Measurements from ENCODE around the gene CCNL1. TPM values are rescaled to one million over a fixed set of nuclear protein-coding genes. Genes with fewer than 3 reads are reported as not detected.
"Not testable (repeated sequence)": the region's sequence is repeated elsewhere in the genome, so short reads cannot be mapped to it uniquely, and the experiment has no call there.

CCNL1 gene
- total RNA-seq (100 to 1,000 TPM; 385 to 388 TPM), polyA plus RNA-seq (10 to 100 TPM; 52.9 to 57.0 (median 54.9) TPM), total RNA-seq (337 to 1,742 (median 481) reads per million in 6 experiments)

- H3K27me3 Mint-ChIP-seq = no peaks in the 10 kb centered on the region
- no peaks in the 10 kb centered on the region for H3K9me3 Mint-ChIP-seq
- H3K4me1 Mint-ChIP-seq = peaks cover 27 to 66% (median 57%) of the 10 kb centered on the region in 4 donors
- DNase-seq = peak; percentile 91 to 98 (median 96)
- ATAC-seq = peak; percentile 73 to 75
- peak within 1 kb of the TSS; percentile 85 to 99 (median 96) for H3K4me3 Mint-ChIP-seq
- POLR2A ChIA-PET = interaction anchor here (0.6 to 7.4 kb wide), 37 partner anchors 9 to 1485 kb away, joined by 3 to 503 read pairs (median 5); partner anchors contain the start of genes C3orf33, GFM1, GMPS and RSRC1
- H3K27ac Mint-ChIP-seq = peak within 1 kb of the TSS; percentile 99 to 100 (median 99)
- peaks cover 19 to 45% (median 35%) of the 10 kb centered on the region in 3 donors for H3K36me3 Mint-ChIP-seq
These were observed at the start of gene CCNL1 for GRCh38 chr3:157159762-157160657. Gene CCNL1, minus strand, starts transcription at chr3:157160147. Its CDS starts 53 bp downstream, at chr3:157160094.

DNA sequence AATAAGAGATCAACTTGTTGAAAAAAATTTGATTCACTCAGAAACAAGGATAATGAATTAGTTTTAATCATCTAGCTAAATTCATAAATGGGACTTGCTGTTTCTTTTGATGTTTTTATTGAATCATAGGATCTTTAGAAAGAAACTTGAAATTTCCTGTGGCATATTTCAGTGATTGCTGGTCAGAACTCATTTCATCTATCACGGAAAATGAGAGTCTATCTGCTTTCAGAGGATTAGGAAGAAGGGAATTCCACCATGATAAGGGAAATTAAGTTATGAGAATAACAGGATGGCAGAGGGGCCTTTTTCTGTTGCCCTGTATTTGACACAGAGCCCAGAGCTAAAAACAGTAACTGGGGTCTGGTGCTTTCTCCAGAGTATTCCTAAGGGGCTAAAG is 44.9 kb upstream of the CCNL1 start:
- peaks cover 0 to 3% (median 0%) of the 10 kb centered on the region in 4 donors for H3K4me1 Mint-ChIP-seq
- DNase-seq (no peak), ATAC-seq (no peak)
- peaks cover 0 to 2% (median 0%) of the 10 kb centered on the region in 9 donors for H3K9me3 Mint-ChIP-seq
- H3K36me3 Mint-ChIP-seq = peaks cover 0 to 13% (median 6%) of the 10 kb centered on the region in 3 donors
- H3K4me3 Mint-ChIP-seq = no peak overlapping the region
- peak overlapping the region in 1 of 10 donors; percentile 58 for H3K27ac Mint-ChIP-seq
- no peaks in the 10 kb centered on the region for H3K27me3 Mint-ChIP-seq
- POLR2A ChIA-PET = no interaction called here

GRCh38 chr3:157204431-157204830 is 44.5 kb upstream of the CCNL1 start:
- DNase-seq (no peak), ATAC-seq (no peak)
- no peaks in the 10 kb centered on the region for H3K27me3 Mint-ChIP-seq
- peaks cover 0 to 3% (median 0%) of the 10 kb centered on the region in 4 donors for H3K4me1 Mint-ChIP-seq
- H3K9me3 Mint-ChIP-seq = peaks cover 0 to 2% (median 0%) of the 10 kb centered on the region in 9 donors
- POLR2A ChIA-PET = no interaction called here
- peaks cover 0 to 12% (median 8%) of the 10 kb centered on the region in 3 donors for H3K36me3 Mint-ChIP-seq
- no peak overlapping the region for H3K4me3 Mint-ChIP-seq
- H3K27ac Mint-ChIP-seq = no peak overlapping the region

DNA sequence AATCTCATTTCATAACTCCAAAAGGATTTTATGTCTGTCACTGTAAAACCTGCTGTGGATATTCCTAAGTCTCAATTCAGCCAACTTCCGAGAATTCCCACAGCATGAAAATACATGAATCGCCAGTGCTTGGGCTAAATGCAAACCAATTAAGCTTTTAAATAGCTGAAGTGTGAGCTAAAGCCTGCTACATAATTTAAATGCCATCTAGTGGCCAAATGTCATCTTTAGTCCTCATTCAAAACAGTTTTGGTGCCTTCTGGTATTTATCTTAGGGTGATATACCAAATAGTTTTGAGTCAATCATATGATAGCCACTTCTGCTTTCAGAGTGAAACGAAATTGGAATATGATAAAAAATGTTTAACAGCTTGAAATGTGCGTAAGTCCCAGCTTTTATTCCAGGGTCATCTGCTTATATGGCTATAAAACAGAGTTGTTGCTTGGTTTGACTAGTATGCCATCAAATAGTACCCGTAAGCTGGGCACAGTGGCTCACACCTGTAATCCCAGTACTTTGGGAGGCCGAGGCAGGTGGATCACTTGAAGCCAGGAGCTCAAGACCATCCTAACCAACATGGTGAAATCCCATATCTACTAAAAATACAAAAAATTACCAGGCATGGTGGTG is 41.8 kb upstream of the CCNL1 start:
- peak overlapping the region in 1 of 10 donors; percentile 46 for H3K27ac Mint-ChIP-seq
- POLR2A ChIA-PET = interaction anchor here (2.3 to 2.4 kb wide), 2 partner anchors 27 to 41 kb away, joined by 9 to 12 read pairs; partner anchors contain the start of gene CCNL1
- peak in 3 of 10 donors; percentile 17 to 31 (median 24) for DNase-seq
- peaks cover 0 to 11% (median 7%) of the 10 kb centered on the region in 3 donors for H3K36me3 Mint-ChIP-seq
- peak; percentile 51 to 65 for ATAC-seq
- no peak overlapping the region for H3K4me3 Mint-ChIP-seq
- H3K4me1 Mint-ChIP-seq = peaks cover 0 to 3% (median 0%) of the 10 kb centered on the region in 4 donors
- H3K9me3 Mint-ChIP-seq = peaks cover 5 to 21% (median 10%) of the 10 kb centered on the region in 9 donors
- H3K27me3 Mint-ChIP-seq = no peaks in the 10 kb centered on the region

- Mint-ChIP-seq H3K36me3 (peaks cover 0 to 25% (median 25%) of the 10 kb centered on the region in 3 donors), H3K4me3 (no peak overlapping the region), H3K9me3 (peaks cover 10 to 40% (median 26%) of the 10 kb centered on the region in 9 donors), H3K27me3 (no peaks in the 10 kb centered on the region), H3K4me1 (peaks cover 0 to 3% (median 0%) of the 10 kb centered on the region in 4 donors), H3K27ac (no peak overlapping the region)
- ATAC-seq (no peak), DNase-seq (no peak)
- POLR2A ChIA-PET = interaction anchor here (2.4 kb wide), 1 partner anchor 25 kb away, joined by 9 read pairs; no protein-coding TSS in a partner anchor
These were observed 39.9 kb upstream of the CCNL1 start for GRCh38 chr3:157199841-157200240.

GRCh38 chr3:157195965-157196364 is 36.0 kb upstream of the CCNL1 start:
- DNase-seq (no peak), ATAC-seq (no peak)
- Mint-ChIP-seq H3K4me3 (no peak overlapping the region), H3K36me3 (peaks cover 8 to 58% (median 48%) of the 10 kb centered on the region in 3 donors), H3K27me3 (no peaks in the 10 kb centered on the region), H3K27ac (no peak overlapping the region), H3K9me3 (peaks cover 18 to 78% (median 40%) of the 10 kb centered on the region in 9 donors), H3K4me1 (no peaks in the 10 kb centered on the region)
- POLR2A ChIA-PET = no interaction called here

GRCh38 chr3:157191149-157191548 is 31.2 kb upstream of the CCNL1 start:
- POLR2A ChIA-PET, DNase-seq, H3K27ac Mint-ChIP-seq, H3K4me1 Mint-ChIP-seq, H3K27me3 Mint-ChIP-seq, H3K4me3 Mint-ChIP-seq, ATAC-seq: not testable (repeated sequence)
- H3K36me3 Mint-ChIP-seq = peaks cover 15 to 74% (median 73%) of the 10 kb centered on the region in 3 donors
- peaks cover 32 to 99% (median 59%) of the 10 kb centered on the region in 9 donors for H3K9me3 Mint-ChIP-seq

DNA sequence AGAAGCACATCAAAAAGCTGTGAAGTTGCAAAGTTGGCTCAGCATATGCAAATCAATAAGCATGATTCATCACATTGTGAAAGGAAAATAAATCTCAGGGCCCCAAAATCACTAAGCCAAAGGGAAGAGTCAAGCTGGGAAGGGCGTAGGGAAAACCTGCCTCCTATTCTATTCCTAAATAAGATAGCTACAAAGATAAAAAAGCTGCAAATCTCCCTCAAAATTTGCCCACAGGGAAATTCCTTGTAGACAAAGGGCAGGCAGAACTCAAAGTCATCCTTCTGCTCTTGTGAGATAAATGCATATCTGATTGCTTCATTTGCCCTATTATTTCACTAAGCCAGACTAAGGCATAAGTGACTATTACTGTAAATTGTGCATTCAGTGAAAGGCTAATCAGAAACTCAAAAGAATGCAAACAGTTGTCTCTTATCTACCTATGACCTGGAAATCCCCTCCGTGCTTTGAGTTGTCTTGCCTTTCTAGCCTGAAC is 30.5 kb upstream of the CCNL1 start:
- no peaks in the 10 kb centered on the region for H3K27me3 Mint-ChIP-seq
- no peak overlapping the region for H3K4me3 Mint-ChIP-seq
- DNase-seq = no peak
- H3K36me3 Mint-ChIP-seq = peaks cover 23 to 78% (median 72%) of the 10 kb centered on the region in 3 donors
- H3K4me1 Mint-ChIP-seq = peaks cover 0 to 1% (median 0%) of the 10 kb centered on the region in 4 donors
- H3K9me3 Mint-ChIP-seq = peaks cover 30 to 99% (median 59%) of the 10 kb centered on the region in 9 donors
- no peak overlapping the region for H3K27ac Mint-ChIP-seq
- ATAC-seq = no peak
- POLR2A ChIA-PET = no interaction called here

DNA sequence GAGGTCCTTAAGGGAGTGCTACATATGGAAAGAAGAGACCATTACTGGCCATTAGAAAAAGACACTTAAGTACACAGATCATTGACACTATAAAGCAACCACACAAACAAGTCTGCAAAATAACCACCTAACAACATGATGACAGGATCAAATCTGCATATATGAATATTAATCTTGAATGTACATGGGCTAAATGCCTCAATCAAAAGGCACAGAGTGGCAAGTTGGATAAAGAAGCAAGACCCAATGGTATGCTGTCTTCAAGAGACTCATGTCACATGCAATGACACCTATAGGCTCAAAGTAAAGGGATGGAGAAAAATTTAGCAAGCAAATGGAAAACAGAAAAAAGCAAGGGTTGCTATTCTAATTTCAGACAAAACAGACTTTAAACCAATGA is 28.4 kb upstream of the CCNL1 start:
- ATAC-seq = no peak

GRCh38 chr3:157182879-157183278 is 22.9 kb upstream of the CCNL1 start:
- DNase-seq = no peak
- H3K4me3 Mint-ChIP-seq = no peak overlapping the region
- H3K9me3 Mint-ChIP-seq = peaks cover 25 to 66% (median 49%) of the 10 kb centered on the region in 9 donors
- peaks cover 7 to 27% (median 20%) of the 10 kb centered on the region in 4 donors for H3K4me1 Mint-ChIP-seq
- POLR2A ChIA-PET = interaction anchor here (1.6 kb wide), 1 partner anchor 23 kb away, joined by 3 read pairs; the partner anchor contains the start of gene CCNL1
- no peak for ATAC-seq
- H3K36me3 Mint-ChIP-seq = peaks cover 49 to 74% (median 53%) of the 10 kb centered on the region in 3 donors
- H3K27ac Mint-ChIP-seq = peak overlapping the region in 1 of 10 donors; percentile 19
- no peaks in the 10 kb centered on the region for H3K27me3 Mint-ChIP-seq

More for the DNA sequence above, 28.4 kb upstream of the CCNL1 start:
- H3K9me3 Mint-ChIP-seq = peaks cover 36 to 97% (median 64%) of the 10 kb centered on the region in 9 donors
- no peak overlapping the region for H3K4me3 Mint-ChIP-seq
- peaks cover 37 to 78% (median 70%) of the 10 kb centered on the region in 3 donors for H3K36me3 Mint-ChIP-seq
- H3K27ac Mint-ChIP-seq = no peak overlapping the region
- no peaks in the 10 kb centered on the region for H3K27me3 Mint-ChIP-seq
- POLR2A ChIA-PET = no interaction called here
- peaks cover 0 to 10% (median 7%) of the 10 kb centered on the region in 4 donors for H3K4me1 Mint-ChIP-seq
- no peak for DNase-seq

DNA sequence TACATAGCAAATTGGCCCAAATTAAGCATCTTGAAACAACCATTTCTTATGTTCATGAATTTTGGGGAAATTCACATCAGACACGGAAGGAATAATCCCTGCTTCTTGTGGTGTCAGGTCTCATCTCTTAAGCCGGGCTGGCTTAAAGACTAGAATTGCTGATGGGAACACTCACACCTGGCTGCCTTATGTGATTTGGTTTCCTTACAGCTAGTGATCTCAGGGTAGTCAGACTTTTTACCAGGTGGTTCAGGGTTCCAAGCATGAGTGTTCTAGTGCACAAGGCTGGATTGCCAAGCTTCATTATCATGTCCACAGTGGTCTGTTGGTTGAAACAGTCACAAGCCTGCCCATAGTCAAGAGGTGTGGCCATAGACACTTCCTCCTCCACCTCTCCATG is 20.3 kb upstream of the CCNL1 start:
- H3K27ac Mint-ChIP-seq = peak overlapping the region in 2 of 10 donors; percentile 15 to 20
- no peak for ATAC-seq
- H3K9me3 Mint-ChIP-seq = peaks cover 16 to 44% (median 29%) of the 10 kb centered on the region in 9 donors
- H3K36me3 Mint-ChIP-seq = peaks cover 38 to 55% (median 40%) of the 10 kb centered on the region in 3 donors
- no peak for DNase-seq
- peaks cover 20 to 46% (median 37%) of the 10 kb centered on the region in 4 donors for H3K4me1 Mint-ChIP-seq
- POLR2A ChIA-PET = no interaction called here
- H3K27me3 Mint-ChIP-seq = no peaks in the 10 kb centered on the region
- no peak overlapping the region for H3K4me3 Mint-ChIP-seq

DNA sequence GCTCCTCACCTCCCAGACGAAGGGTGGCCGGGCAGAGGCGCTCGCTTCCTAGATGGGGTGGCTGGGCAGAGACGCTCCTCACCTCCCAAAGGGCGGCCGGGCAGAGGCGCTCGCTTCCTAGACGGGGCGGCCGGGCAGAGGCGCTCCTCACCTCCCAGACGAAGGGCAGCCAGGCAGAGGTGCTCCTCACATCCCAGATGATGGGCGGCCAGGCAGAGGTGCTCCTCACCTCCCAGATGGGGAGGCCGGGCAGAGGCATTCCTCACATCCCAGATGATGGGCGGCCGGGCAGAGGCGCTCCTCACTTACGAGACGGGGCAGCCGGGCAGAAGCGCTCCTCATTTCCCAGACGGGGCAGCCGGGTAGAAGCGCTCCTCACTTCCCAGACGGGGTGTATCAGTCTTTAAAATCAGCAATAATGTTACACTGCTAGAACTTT is 19.4 kb upstream of the CCNL1 start:
- H3K4me1 Mint-ChIP-seq = peaks cover 17 to 45% (median 39%) of the 10 kb centered on the region in 4 donors
- peak overlapping the region in 1 of 10 donors; percentile 37 for H3K27ac Mint-ChIP-seq

More for the DNA sequence above, 19.4 kb upstream of the CCNL1 start:
- peaks cover 31 to 46% (median 33%) of the 10 kb centered on the region in 3 donors for H3K36me3 Mint-ChIP-seq
- H3K27me3 Mint-ChIP-seq = peaks cover 0 to 3% (median 0%) of the 10 kb centered on the region in 5 donors
- H3K9me3 Mint-ChIP-seq = peaks cover 12 to 36% (median 24%) of the 10 kb centered on the region in 9 donors
- ATAC-seq = no peak
- POLR2A ChIA-PET = no interaction called here
- no peak for DNase-seq
- no peak overlapping the region for H3K4me3 Mint-ChIP-seq
